ENCODE results near the gene MOB1A.

DNA sequence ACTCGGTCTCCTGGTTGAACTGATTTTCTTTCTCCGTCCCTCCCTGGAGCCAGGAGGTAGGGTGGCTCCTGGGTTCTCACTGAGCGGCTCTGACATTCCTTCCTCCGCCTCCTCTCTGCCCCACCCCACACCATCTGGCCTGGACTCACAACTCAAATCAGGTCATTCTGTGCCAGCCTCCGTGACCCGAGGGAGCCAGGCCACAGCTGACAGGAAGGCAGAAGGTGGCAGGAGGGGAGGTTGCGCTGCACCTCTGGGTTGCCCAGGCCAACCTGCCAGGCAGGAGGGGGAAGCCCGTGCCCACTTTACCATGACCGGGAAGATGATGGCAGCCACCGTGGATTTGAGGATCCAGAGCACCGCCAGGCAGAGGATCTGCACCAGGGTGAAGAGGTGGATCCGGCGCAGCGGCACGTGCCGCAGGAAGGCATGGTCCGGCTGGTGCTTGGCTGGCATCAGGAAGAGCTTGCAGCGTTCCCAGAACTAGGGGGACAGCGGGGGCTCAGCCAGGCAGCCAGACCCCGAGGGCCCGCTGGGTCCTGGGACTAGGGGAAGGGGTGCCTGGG lies 48.1 kb upstream of the MOB1A start:
- TF ChIP-seq, protein P1, sequence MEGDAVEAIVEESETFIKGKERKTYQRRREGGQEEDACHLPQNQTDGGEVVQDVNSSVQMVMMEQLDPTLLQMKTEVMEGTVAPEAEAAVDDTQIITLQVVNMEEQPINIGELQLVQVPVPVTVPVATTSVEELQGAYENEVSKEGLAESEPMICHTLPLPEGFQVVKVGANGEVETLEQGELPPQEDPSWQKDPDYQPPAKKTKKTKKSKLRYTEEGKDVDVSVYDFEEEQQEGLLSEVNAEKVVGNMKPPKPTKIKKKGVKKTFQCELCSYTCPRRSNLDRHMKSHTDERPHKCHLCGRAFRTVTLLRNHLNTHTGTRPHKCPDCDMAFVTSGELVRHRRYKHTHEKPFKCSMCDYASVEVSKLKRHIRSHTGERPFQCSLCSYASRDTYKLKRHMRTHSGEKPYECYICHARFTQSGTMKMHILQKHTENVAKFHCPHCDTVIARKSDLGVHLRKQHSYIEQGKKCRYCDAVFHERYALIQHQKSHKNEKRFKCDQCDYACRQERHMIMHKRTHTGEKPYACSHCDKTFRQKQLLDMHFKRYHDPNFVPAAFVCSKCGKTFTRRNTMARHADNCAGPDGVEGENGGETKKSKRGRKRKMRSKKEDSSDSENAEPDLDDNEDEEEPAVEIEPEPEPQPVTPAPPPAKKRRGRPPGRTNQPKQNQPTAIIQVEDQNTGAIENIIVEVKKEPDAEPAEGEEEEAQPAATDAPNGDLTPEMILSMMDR (IDR thresholded peaks at IDR 0.05), result no peak
- TF ChIP-seq POLR2A (IDR thresholded peaks at IDR 0.05), result no peak

Data from Peyer's patch (tissue), 4 donors.